ENCODE measurements around the gene STRIP2.
"Not testable (repeated sequence)": the region's sequence is repeated elsewhere in the genome, so short reads cannot be mapped to it uniquely, and the experiment has no call there.

The STRIP2 gene

GRCh38 chr7:129422727-129423126, 11.5 kb upstream of the STRIP2 start:
- no peak for DNase-seq

GRCh38 chr7:129423700-129424410, 10.4 kb upstream of the STRIP2 start:
- DNase-seq, result no peak

- no peak for DNase-seq
These were observed 7.8 kb upstream of the STRIP2 start for GRCh38 chr7:129426482-129426881.

GRCh38 chr7:129427526-129428045, 6.6 kb upstream of the STRIP2 start:
- DNase-seq, result no peak

- DNase-seq, result no peak
These were observed 2.2 kb upstream of the STRIP2 start for GRCh38 chr7:129431911-129432643.

- DNase-seq, result no peak
These were observed 565 bp downstream of the STRIP2 start for GRCh38 chr7:129434675-129435318.

- DNase-seq, result no peak
These were observed 1.2 kb downstream of the STRIP2 start for GRCh38 chr7:129435414-129435829.

GRCh38 chr7:129436335-129436923, 2.2 kb downstream of the STRIP2 start:
- no peak for DNase-seq

GRCh38 chr7:129437190-129437589, 3.0 kb downstream of the STRIP2 start:
- DNase-seq, result no peak

- no peak for DNase-seq
These were observed 4.1 kb downstream of the STRIP2 start for GRCh38 chr7:129438281-129438838.

GRCh38 chr7:129438839-129439651, 4.8 kb downstream of the STRIP2 start:
- DNase-seq, result no peak

GRCh38 chr7:129439963-129440625, 5.9 kb downstream of the STRIP2 start:
- no peak for DNase-seq

- no peak for DNase-seq
These were observed 9.4 kb downstream of the STRIP2 start for GRCh38 chr7:129443612-129444011.

GRCh38 chr7:129444776-129445175, 10.5 kb downstream of the STRIP2 start:
- not testable (repeated sequence) for DNase-seq

- not testable (repeated sequence) for DNase-seq
These were observed 12.7 kb downstream of the STRIP2 start for GRCh38 chr7:129446925-129447324.

GRCh38 chr7:129447445-129447844, 13.2 kb downstream of the STRIP2 start:
- DNase-seq, result not testable (repeated sequence)

- DNase-seq, result not testable (repeated sequence)
These were observed 14.4 kb downstream of the STRIP2 start for GRCh38 chr7:129448608-129449007.

- DNase-seq, result no peak
These were observed 16.1 kb downstream of the STRIP2 start for GRCh38 chr7:129450295-129450694.

- no peak for DNase-seq
These were observed 18.5 kb downstream of the STRIP2 start for GRCh38 chr7:129452589-129453231.

- no peak for DNase-seq
These were observed 19.4 kb downstream of the STRIP2 start for GRCh38 chr7:129453510-129454248.

Data from effector CD4-positive, alpha-beta T cell (primary cell).